ENCODE data around the gene TMEM170B.

- TF ChIP-seq CTCF (IDR thresholded peaks at IDR 0.05) (no peak), EP300 (IDR thresholded peaks at IDR 0.05) (no peak), POLR2A (IDR thresholded peaks at IDR 0.05) (no peak)
These were observed 33.5 kb downstream of the TMEM170B start for GRCh38 chr6:11571073-11571472.
